MM.1S (cell line): ENCODE data around the gene TRIM14.

Experiments used
- DNase-seq: peaks from one replicate; pipeline ENCODE4 v3.0.0-alpha.2; 2015
- H2AFZ ChIP-seq: fragments of 300-600 bp; sonication (generic); 2 replicates; pipeline ENCODE4 v1.6.0; 2016; ENCODE audit warnings: antibody characterized with exemption, low read length
- H3F3A ChIP-seq: fragments of 300-600 bp; sonication (generic); 2 replicates; pipeline ENCODE4 v1.6.1; 2016; ENCODE audit warnings: mild to moderate bottlenecking, antibody characterized with exemption, low read length, moderate library complexity, mixed read lengths; ENCODE audit not compliant: insufficient read depth
- H3K27ac ChIP-seq: fragments of 300-600 bp; sonication (generic); 2 replicates; pipeline ENCODE4 v1.5.1; 2016; ENCODE audit warnings: mild to moderate bottlenecking, low read length
- H3K27me3 ChIP-seq: fragments of 300-600 bp; sonication (generic); replicated peaks from 2 replicates; pipeline ENCODE4 v1.6.0; 2016; ENCODE audit warnings: low read length; ENCODE audit not compliant: insufficient read depth
- H3K36me3 ChIP-seq: fragments of 300-600 bp; sonication (generic); replicated peaks from 2 replicates; pipeline ENCODE4 v1.6.1; 2016; ENCODE audit warnings: mild to moderate bottlenecking, low read length, mixed read lengths; ENCODE audit not compliant: insufficient read depth
- H3K4me1 ChIP-seq: fragments of 300-600 bp; sonication (generic); 2 replicates; pipeline ENCODE4 v1.6.1; 2016; ENCODE audit warnings: low read length, mixed read lengths
- H3K4me2 ChIP-seq: fragments of 300-600 bp; sonication (generic); 2 replicates; pipeline ENCODE4 v1.6.0; 2016; ENCODE audit warnings: low read depth, low read length
- H3K4me3 ChIP-seq: fragments of 300-600 bp; sonication (generic); 2 replicates; pipeline ENCODE4 v1.5.1; 2016; ENCODE audit warnings: low read length, mixed read lengths
- H3K79me2 ChIP-seq: fragments of 300-600 bp; sonication (generic); 2 replicates; pipeline ENCODE4 v1.6.1; 2016; ENCODE audit warnings: mixed run types, low read length, mixed read lengths
- H3K9ac ChIP-seq: fragments of 300-600 bp; sonication (generic); 2 replicates; pipeline ENCODE4 v1.6.1; 2016; ENCODE audit warnings: low read length, mixed read lengths
- H3K9me2 ChIP-seq: fragments of 300-600 bp; sonication (generic); replicated peaks from 2 replicates; pipeline ENCODE4 v1.6.1; 2016; ENCODE audit warnings: mild to moderate bottlenecking, low read length, mixed read lengths; ENCODE audit not compliant: insufficient read depth
- H3K9me3 ChIP-seq: fragments of 300-600 bp; sonication (generic); replicated peaks from 2 replicates; pipeline ENCODE4 v1.6.1; 2016; ENCODE audit warnings: mild to moderate bottlenecking, low read length, mixed read lengths; ENCODE audit not compliant: insufficient read depth
- H4K20me1 ChIP-seq: fragments of 300-600 bp; sonication (generic); 2 replicates; pipeline ENCODE4 v1.6.1; 2016; ENCODE audit warnings: mild to moderate bottlenecking, low read length, moderate library complexity, mixed read lengths; ENCODE audit not compliant: insufficient read depth
- CTCF ChIP-seq: fragments of 300-600 bp; sonication (generic); IDR thresholded peaks from 2 replicates; pipeline ENCODE4 v1.5.1; 2016; ENCODE audit warnings: antibody characterized with exemption, low read length, mixed read lengths
- EZH2 ChIP-seq: fragments of 300-600 bp; sonication (generic); optimal IDR thresholded peaks from 2 replicates; pipeline ENCODE3; 2017; ENCODE audit warnings: low read depth, mild to moderate bottlenecking, antibody characterized with exemption, low read length, mixed read lengths
- EZH2phosphoT487 ChIP-seq: fragments of 300-600 bp; sonication (generic); IDR thresholded peaks from 2 replicates; pipeline ENCODE4 v1.6.1; 2018; ENCODE audit warnings: antibody characterized with exemption, low read length

Gene TRIM14

DNA sequence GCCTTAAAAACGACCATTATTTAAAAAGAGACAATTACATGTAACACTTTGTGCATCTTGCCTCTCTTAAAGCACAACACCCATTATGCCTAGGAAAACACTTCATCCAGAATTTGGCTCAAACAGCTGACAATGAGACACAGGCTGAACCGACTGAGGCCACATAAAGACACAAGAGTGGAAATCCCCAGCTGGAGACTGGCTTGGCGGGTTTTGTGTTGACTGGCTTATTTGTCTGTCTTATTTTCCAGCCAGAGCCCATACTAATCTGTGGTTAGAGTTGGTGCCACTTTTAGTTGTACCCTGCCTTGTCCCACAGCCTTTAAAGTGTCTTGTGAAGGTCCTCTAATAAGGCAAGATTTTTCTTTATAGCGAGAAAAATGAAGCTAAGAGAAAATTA lies 21.2 kb downstream of the TRIM14 start:
- peak; percentile 36 for DNase-seq
- H3K27me3 ChIP-seq = no peaks in the 10 kb centered on the region
- H3K4me3 ChIP-seq = no peak overlapping the region
- no peaks in the 10 kb centered on the region for H3K9me2 ChIP-seq
- no peaks in the 10 kb centered on the region for H3K9me3 ChIP-seq
- H3K79me2 ChIP-seq = no peaks in the 10 kb centered on the region
- no peak overlapping the region for H3K9ac ChIP-seq
- no peak overlapping the region for H3K27ac ChIP-seq
- no peak overlapping the region for H2AFZ ChIP-seq
- H3F3A ChIP-seq = peaks cover 19% of the 10 kb centered on the region
- peaks cover 18% of the 10 kb centered on the region for H3K4me1 ChIP-seq
- TF ChIP-seq EZH2 (no peak), EZH2phosphoT487 (no peak), CTCF (no peak)
- H3K4me2 ChIP-seq = no peak overlapping the region
- H4K20me1 ChIP-seq = no peaks in the 10 kb centered on the region
- H3K36me3 ChIP-seq = no peaks in the 10 kb centered on the region

- no peaks in the 10 kb centered on the region for H3K9me3 ChIP-seq
- H3K4me2 ChIP-seq = no peak overlapping the region
- no peak overlapping the region for H3K4me3 ChIP-seq
- no peaks in the 10 kb centered on the region for H3K9me2 ChIP-seq
- H3K79me2 ChIP-seq = no peaks in the 10 kb centered on the region
- peaks cover 5% of the 10 kb centered on the region for H3K4me1 ChIP-seq
- H3K36me3 ChIP-seq = no peaks in the 10 kb centered on the region
- no peaks in the 10 kb centered on the region for H3K27me3 ChIP-seq
- no peaks in the 10 kb centered on the region for H4K20me1 ChIP-seq
- no peak overlapping the region for H3K27ac ChIP-seq
- H3K9ac ChIP-seq = no peak overlapping the region
- TF ChIP-seq EZH2 = no peak
- no peak for TF ChIP-seq CTCF
- TF ChIP-seq EZH2phosphoT487 = no peak
- DNase-seq = no peak
- peaks cover 3% of the 10 kb centered on the region; the same call in 1 of the 2 replicates for H3F3A ChIP-seq
- H2AFZ ChIP-seq = no peak overlapping the region
These were observed 22.9 kb downstream of the TRIM14 start for GRCh38 chr9:98096091-98096490.

DNA sequence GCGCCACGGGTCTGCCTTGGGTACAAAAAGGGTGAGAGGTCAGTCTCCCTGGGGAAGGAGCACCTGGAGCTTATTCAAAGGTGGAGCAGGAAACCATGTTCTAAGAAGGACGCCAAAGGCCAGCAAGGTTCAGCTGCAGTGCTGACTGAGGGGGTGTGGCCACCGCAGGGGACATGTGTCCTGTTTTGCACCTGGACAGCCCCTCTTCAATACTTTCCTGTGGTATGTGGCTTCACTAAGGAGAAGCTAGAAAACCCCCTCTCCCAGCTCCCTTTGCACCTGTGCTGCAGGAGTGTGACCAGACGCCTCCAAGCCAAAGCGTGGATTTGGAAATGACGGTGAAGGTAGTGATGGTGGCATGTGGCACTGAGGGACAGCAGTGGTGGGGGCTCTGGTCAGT lies 23.6 kb downstream of the TRIM14 start:
- Histone ChIP-seq H4K20me1 (no peaks in the 10 kb centered on the region), H3K36me3 (no peaks in the 10 kb centered on the region), H2AFZ (no peak overlapping the region), H3K9me2 (no peaks in the 10 kb centered on the region), H3K4me3 (no peak overlapping the region), H3K27ac (no peak overlapping the region), H3K79me2 (no peaks in the 10 kb centered on the region), H3K9me3 (no peaks in the 10 kb centered on the region), H3K4me2 (no peak overlapping the region), H3K9ac (no peak overlapping the region), H3K27me3 (no peaks in the 10 kb centered on the region), H3F3A (no peaks in the 10 kb centered on the region), H3K4me1 (peaks cover 3% of the 10 kb centered on the region; the same call in 1 of the 2 replicates)
- no peak for DNase-seq
- TF ChIP-seq CTCF (no peak), EZH2phosphoT487 (no peak), EZH2 (no peak)
